HG03558 (cell line): ENCODE results near the gene GID8.

Experiments
- ATAC-seq: cut with Tn5 transposase; IDR thresholded peaks from one replicate; pipeline ENCODE4 v1.9.1; 2021; ENCODE audit warnings: moderate number of reproducible peaks; ENCODE audit not compliant: unreplicated experiment; ENCODE audit errors: extremely low read depth

Gene GID8

GRCh38 chr20:62997417-62998035, 59.6 kb downstream of the GID8 start:
- no peak for ATAC-seq
